SW480 (cell line): ENCODE data around the gene AQP2.

Experiments
- DNase-seq: peaks from one replicate; pipeline ENCODE4 v3.0.0-alpha.2; 2016; ENCODE audit warnings: low spot score

The AQP2 gene, protein sequence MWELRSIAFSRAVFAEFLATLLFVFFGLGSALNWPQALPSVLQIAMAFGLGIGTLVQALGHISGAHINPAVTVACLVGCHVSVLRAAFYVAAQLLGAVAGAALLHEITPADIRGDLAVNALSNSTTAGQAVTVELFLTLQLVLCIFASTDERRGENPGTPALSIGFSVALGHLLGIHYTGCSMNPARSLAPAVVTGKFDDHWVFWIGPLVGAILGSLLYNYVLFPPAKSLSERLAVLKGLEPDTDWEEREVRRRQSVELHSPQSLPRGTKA

DNA sequence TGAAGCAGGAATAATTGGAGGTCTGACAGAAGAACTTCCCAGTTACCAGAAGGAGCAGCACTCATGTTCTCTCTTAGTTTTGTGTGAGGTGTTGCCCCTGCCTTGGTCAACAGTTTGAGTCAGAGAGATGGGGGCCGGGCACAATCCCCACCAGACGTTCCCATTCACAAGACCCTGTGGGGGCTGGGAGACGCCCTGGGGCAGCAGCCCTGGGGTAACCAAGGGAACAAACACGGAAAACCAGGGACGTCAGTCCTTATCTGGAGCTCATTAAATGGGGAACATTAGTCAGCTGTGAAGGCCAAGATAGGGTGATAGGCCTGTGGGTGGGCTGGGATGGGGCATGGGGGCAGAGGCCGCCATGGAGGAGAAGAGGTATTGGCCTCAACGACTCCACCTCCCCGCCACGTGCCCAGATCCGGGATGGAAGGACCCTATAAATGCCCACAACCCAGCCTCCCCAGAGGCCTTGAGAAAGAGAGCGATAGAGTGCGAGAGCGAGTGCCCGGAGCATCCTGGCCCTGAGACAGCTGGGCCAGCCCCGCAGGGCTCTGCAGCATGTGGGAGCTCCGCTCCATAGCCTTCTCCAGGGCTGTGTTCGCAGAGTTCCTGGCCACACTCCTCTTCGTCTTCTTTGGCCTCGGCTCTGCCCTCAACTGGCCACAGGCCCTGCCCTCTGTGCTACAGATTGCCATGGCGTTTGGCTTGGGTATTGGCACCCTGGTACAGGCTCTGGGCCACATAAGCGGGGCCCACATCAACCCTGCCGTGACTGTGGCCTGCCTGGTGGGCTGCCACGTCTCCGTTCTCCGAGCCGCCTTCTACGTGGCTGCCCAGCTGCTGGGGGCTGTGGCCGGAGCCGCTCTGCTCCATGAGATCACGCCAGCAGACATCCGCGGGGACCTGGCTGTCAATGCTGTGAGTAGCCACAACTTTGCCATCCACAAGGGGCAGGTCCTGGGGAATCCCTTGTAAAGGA lies at the start of gene AQP2:
AQP2 (plus strand) TSS at position 465 of the 979 bp plus-strand sequence; CDS start at position 559, 94 bp downstream.
- DNase-seq: no peak

DNA sequence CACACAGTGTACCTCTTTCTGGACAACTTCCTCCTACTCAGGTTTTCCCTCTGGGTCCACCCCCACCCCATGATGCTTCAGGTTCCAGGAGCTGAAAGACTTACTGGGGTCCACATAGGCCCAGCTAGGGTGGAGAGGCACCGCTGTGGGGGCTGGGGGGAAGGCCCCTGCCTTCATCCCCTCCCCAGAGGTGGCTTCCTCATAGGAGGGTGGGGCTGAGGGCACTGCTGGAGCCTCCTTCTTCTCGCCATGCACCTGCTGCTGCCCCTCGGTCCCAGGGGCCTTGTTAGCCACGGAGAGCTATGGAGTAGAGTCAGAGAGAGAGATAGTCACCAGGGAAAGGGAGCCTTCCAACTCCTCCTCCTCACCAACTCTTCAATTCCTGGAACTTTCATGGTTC lies 49.5 kb upstream of the AQP2 start:
- DNase-seq: no peak

DNA sequence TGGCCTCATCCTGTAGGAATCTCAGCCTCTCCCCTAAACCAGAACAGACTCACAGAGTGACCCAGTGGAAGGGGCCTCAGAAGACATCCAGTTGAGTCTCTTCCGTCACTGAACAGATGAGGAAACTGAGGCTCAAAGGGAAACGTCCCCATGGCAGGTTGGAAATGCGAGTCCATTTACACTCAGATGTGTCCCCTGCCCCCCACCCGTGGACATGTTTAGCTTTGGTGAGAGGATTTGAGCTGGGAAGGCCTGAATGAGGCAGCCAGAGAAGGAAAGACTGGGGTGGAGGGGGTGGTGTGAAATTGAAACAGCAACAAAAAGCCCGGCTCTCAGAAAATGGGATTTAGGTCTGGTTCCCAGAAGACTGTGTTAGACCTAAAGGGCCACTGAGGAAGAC lies 48.6 kb upstream of the AQP2 start:
- DNase-seq: no peak

DNA sequence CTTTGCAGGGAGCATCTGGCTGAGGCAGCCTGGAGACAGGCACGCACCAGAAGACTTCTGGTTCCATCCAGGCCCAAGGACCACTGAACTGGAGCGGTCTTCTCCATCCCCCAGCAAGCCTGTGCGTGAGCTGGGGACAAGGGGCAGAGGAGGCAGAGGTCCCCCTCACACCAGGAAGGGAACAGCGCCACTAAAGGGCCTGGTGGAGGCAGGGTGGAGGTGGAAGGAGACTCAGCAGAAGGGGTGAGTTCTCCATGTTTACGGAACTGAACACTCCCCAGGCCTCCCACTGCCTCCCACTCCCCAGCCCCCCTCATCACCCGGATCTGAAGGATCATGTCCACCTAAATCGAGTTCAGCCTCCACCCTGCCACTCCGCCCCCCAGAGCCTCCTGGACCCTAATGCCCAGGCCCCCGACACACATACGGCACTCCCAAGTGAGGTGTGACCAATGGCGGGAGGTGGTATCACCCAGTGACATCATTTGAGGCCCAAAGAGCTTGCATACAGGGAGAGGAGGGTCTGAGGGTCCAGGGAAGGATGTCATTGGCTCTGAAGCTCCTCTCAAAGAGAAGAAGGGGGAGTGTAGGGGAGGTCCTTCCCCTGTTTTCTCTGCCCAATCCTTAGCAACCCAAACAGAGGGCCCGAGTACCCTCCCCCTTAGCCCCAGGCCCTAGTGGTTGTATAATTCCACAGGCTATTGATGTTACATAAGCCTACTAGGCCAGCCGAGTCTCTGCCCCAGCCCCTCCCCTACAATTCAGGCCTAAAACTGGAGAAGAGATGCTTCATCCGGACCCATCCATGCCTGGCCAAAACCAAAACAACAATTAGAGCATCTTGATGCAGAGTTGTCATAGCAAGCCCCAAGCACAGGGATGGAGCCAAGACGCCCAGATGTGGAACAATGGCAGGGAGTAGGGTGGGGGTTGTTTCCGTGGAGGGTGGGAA lies 47.9 kb upstream of the AQP2 start:
- DNase-seq: no peak

DNA sequence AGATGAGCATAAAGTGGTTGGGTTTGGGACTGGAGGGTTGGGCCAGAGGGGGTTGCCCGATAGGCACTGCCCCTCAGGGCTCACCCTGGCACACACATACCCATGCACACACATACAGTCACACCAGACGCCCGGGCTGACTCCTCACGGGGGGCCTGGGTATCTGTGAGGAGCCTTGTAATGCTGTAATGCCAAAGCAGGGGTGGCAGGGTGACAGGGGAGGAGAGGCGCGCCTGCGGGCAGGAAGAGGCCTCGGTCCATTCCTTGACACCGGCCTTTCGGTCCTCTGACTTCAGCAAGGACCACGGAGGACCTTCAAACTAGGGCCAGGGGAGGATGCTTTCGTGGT lies 47.2 kb upstream of the AQP2 start:
- DNase-seq: no peak

DNA sequence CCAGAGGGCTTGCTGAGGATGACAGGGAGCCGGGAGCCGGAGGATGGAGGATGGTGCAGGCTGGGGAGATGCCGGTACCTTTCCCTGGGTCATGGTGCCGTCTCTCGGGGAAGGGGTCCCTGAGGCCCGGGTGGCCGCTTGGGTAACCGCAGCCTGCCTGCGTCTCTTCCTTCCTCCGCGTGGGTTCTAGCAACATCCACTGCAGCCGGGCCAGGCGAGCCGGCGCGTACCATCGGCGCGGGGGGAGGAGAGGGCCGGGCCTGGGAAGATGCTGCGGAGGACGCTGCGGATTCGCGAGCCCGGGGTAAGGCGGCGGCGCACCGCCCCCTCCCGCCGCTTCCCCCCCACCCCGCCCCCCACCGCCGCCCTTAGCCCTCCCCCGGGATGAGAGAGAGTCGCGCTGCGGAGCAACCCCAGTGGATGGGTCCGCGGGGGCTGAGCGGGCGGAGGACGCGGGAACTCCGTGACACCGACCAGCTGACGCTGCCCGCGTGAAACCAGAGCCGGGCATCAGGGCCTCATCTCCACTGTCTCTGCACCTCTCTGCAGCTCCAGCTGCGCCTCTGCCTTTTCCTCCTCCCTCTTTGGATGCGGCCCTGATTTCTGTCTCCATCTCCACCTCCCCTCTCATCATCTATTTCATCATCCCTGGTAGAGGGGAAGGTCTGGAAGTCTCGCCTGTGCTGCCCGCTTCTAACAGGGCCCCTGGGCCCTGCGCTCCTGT lies 46.7 kb upstream of the AQP2 start, which contains the start of gene FAIM2:
FAIM2 (minus strand) TSS at position 201 of the 724 bp plus-strand sequence; CDS start at position 93, 108 bp downstream.
- DNase-seq: no peak

DNA sequence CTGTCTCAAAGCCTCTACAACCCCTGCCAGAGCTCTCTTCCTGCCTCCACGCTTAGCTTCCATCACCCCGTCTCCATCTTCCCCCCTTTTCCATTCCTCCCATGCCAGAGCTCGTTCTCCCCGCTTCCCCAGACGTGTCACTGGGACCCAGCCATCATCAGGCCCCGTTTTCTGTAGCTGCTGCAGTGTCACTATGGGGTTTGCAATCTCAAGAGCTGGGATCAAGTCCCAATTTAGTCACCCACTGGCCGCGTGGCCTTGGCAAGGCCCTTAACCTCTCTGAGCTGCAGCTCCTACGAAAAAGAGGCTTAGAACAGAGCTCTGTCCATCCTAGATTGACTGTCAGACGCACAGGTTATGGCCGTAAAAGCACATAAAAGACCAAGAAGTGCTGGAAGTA lies 45.9 kb upstream of the AQP2 start:
- DNase-seq: no peak

DNA sequence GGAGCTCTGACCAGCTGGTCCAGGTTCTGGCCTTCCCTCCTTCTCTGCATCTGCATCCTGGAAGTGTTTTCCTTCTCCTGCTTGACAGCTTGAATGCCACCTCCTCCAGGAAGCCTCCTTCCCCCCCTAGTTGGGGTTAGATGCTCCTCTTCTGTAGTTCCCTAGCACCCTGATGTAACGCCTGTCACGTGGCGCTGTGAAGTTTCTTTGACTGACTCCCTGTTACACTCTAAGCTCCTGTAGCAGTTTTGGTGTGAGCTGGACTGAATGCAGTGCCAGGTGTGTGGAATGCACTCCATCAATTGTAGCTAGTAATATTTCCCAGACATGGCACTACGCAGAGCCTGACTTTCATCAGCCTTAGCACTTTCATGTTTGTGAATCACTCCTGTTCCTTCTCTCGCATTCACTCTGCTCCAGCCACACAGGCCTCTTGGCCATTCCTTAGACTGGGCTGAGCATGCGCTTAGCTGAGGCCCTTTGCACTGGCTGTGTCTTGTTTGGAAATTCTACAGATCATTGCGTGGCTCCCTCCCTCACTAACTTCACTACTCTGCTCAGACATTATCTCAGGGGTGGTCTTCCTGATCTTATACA lies 44.7 kb upstream of the AQP2 start:
- DNase-seq: no peak

DNA sequence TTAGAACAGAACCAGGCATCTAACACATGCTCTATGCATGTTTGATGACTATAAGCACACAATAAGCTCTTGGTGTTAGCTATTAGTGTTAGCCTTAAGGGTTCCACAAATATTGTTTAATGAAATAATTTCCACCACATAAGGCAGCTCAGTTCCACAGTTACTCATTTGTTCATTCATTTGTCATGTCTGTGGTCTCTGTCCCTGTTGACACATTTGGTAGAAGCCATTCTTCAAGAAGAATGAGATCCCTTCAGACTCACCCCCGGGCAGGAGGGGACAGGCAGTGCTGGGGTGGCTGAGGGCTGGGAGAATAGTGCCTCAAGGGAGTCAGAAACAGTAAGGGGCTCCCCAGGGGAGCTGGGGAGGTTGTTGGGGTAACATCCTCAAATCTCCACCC lies 43.2 kb upstream of the AQP2 start:
- DNase-seq: no peak

DNA sequence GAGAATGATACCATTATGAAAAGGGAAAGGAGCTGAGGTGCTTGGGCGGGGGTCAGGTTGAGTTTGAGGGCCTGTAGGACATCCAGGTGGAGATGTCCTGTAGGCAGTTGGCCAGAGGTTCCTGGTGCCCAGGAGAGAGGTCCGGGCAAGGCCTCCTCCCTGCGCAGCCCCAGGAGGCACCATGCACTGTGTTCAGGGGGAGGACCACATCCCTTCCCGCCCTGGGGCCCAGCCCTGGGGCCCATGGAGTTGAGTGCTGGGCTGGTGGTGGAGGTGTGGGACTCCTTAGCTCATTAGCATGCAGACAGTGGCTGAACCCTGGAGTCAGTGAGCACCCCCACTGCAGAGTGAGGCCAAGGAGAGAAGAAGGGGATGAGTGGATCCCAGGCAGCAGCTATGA lies 41.2 kb upstream of the AQP2 start:
- DNase-seq: no peak

DNA sequence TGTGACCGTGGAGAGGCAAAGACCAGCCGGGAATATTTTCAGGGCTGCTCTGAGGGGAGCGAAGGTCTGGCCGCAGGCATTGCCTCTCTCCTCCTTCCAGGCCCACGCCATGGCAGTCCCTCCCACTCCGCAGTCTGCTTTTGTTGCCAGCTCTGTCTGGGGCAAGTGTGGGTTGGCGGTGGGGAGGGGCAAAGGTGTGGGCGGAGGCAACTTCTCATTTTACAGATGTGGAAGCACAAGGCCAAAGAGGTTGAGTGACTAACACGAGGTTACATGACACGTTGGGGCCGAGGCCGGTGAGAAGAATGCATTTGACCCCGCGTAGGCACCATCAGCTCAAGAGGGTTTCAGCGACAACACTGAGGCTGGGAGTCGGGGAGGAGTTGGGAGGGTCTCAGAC lies 40.7 kb upstream of the AQP2 start:
- peak; percentile 90 for DNase-seq

DNA sequence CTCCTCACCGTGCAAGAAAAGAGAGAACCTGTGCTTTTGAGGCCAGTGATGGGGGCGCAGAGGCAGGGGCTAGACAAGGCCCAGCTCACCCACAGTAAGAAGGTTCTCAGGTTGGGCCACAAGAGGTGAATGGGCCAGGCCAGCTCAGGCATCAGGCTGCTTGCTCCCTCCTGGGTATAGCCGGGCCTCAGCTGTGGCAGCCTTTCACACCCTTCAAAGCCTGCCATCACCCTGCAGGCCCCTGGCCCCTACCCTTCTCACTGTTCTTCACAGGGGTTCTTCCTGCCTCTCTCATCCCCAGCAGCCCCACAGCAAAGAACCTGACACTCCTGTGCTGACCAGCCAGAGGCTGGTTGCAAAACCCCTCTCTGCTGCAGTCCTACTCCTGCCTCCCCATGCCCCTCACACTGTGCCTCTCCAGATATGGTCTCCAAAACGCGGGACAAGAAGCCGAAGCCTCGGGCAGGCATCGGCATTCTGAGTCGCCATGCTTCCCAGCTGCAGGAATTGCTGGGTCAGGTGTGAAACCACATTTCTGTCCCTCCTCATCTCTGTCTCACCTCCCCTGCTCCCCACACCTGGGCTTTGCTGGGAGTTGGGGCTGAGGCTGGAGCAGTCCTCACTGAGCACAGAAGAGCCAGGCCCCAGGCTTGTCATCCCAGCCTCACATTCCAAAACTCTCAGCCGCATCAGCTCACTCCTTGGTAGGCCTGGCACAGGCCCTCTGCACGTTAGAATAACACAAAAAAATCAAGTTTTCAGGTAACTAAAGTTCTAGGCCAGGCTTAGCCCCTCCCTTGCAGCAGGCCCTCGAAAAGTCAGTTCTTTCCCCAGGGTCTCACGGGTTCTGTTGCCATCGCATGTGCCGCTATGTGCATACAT lies 40.0 kb upstream of the AQP2 start:
- no peak for DNase-seq

DNA sequence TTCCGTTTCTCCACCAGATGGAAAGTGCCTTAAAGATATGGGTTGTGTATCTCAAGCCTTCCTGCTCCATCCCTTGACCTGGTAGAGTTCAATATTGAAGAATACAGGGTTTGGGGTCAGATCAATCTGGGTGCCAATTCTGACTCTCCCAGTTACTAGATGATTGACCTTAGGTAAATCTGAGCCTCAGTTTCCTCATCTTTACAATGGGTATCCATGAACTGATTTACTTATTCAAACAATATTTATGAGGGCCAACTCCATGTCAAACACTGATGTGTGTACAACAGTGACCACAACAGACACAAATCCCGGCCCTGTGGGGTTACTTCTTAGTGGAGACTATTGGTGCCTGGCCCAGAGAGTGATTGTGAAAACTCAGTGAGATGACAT lies 39.3 kb upstream of the AQP2 start:
- DNase-seq: no peak

DNA sequence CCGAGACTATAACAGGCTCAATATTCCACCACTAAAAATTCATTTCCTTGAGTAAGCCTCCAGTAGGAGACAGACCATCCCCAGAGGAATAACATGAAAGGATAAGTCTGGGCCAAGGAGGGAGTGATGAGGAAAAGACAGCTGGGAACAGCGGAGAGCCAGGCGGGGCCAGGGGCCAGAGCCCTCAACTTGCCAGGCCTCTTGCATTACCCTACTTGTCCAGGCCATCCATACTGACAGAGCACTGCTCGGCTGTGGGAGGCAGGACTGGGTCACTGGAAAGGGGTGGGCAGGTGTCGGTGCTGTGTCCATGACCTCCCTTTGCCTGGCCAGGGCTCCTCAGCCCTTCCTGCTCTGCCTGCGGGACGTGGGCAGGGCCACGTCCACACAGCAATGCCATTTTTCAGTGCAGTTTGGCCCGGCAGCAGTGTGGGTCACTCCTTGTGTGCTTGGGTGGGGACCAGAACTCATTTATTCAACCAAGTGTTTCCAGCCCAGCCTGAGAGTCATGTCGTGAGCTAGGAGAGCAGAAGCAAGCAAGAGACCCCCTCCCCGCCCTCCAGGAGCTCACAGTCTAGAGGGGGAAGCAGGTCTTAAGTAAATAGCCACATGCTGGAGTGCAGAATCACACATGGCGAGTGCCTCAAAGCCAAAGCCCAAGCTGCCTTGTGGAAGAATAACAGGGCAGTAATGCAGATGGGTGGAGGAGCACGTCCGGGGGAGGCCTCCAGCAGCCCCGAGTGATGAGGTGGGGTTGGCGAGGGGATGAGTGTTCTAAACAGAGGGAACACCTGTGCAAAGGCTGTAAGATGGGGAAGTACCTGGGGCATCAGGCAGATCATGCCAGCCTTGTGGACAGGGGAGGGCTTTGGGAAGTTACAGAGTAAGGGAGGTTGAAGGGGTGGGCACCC lies 37.9 kb upstream of the AQP2 start:
- DNase-seq: no peak

DNA sequence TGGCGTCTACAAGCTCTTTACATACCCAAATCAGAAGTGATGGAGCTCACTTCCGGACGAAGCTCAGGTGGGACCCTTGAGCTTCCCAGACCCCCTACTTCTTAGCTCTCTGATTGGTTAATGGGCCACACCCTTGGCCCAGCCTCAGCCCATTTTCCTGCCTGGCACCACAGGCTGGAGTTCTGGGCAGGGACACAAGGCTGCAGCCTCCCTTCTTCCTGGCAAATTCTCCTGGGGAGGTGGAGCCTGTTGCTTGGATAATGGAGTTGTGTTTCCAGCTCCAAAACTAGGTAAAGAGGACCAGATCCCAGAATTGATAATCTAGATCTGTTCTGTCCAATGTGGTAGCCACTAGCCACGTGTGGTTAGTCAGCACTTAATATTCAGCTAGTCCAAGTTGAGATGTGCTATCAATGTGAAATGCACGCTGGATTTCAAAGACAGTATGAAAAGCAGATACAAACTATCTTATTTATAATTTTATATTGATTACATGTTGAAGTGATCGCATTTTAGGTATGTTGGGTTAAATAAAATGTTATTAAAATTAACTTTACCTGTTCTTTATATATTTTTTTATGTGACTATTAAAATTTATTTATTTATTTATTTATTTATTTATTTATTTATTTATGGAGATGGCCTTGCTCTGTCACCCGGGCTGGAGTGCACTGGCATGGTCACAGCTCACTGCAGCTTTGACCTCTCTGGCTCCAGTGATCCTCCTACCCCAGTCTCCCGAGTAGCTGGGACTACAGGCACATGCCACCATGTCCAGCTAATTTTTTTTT lies 34.2 kb upstream of the AQP2 start:
- DNase-seq: no peak

DNA sequence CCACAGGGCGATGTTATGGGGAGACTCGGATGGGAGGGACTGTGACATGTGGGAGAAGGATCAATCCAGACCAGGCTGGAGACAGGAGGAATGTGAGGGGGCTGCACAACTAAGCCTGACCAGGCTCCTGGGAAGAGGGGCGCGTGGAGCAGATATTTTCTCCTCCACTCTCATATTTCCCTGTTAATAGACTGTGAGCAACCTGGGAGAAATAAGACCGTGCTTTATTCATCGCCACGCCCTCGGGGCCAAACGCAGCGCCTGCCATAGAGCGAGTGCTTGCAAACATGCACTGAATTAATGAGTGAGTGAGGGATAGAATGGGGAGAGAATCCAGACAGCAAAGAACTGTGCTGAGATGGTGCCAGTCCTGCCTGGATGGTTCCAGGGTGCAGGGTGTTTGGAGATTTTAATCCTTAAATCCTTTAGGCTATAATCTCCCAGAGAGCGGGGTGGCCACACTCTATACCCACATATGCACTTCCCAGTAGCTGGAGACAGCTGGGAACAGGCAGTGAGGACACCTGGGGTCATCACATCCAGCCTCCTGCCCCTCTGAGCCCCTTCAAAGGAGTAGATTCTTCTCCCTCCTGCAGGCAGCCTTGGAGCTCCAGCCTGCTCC lies 33.3 kb upstream of the AQP2 start:
- DNase-seq: no peak

DNA sequence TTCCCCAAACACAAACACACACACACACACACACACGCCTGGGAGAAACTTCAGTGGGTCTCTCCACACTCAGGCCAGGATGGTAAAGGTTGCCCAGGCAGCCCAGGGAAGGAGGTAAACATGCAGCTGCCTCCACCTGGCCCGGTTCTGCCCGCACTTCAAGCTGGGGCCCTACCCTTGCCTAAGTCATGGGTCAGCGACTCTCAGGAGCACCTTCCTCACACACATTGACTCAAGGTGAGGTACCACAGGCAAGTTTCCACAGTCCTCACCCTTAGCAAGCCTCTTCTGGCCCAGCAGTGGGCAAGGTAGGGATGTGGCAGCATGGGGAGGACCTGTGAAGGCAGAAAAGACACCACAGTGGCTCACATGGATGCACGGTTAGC lies 32.8 kb upstream of the AQP2 start:
- no peak for DNase-seq
